HUDEP-2 (cell line): ENCODE data around the gene CADPS.

Source experiments
- DNase-seq, 76 experiments: peaks; one replicate each; lab custom pipeline; 2025; ENCODE audit not compliant: unreplicated experiment in 76 of 76; lab: John Stamatoyannopoulos, UW

Gene CADPS

DNA sequence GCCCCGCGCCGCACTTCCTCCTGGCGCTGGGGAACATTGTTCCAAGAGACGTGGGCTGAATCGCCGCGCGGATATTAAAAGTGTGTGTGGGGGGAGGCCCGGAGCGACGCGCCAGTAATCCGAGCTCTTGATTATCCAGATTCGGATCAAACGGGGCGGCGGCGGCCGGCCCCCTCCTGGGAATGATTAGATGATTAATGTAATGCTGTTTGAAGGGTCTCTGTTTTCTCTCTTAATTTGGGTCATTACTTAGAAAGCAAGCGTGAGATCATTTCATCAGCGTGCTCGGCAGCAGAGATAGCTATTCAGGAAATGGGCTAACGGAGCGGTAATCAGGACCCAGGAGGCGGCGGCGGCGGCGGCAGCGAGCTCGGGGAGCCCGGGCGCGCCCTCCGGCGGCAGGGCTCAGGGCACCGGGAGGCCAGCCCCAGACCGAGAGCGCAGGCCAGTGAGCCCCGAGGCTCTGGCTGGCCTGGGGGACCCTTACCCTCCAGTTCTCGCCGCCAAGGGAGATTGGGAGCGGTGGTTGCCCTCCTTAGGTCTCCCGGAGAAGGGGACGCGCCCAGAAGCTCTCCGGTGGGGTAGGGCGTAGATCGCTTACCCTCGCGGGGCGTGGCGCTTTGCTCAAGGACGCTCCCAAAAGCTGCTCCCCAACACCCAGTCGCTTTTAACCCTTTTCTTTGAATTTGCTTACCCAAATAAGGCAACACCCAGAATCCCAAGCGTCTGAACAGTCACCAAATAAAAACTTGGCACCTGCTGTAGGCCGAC, 506.3 kb downstream of the CADPS start:
- DNase-seq = peak in 6 of 76 experiments; percentile 1 to 11 (median 2)

- no peak for DNase-seq
Measured at GRCh38 chr3:62368290-62368704, 506.9 kb downstream of the CADPS start.

DNA sequence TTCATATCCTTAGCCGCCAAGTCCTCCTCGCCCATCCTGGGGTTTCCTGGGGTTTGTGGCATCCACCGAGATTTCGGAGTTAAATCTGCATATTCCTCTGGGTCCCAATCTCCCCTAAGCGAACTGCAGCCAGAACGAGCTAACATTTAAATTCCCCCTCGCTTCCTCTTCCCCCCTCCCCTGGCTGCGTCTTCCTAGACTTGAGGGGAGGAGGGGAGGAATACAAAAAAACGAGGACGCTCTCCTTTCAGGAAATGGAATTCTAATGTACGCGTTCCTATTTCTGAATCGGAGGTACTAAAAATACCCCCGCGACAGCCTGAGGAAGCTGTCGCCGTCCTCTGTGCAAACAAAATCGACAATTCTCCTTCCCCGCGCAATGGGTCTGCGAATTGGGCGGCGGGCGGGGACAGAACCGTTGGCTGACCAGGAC, 507.4 kb downstream of the CADPS start:
- DNase-seq = no peak

GRCh38 chr3:62366126-62366484, 509.1 kb downstream of the CADPS start:
- DNase-seq = no peak

DNA sequence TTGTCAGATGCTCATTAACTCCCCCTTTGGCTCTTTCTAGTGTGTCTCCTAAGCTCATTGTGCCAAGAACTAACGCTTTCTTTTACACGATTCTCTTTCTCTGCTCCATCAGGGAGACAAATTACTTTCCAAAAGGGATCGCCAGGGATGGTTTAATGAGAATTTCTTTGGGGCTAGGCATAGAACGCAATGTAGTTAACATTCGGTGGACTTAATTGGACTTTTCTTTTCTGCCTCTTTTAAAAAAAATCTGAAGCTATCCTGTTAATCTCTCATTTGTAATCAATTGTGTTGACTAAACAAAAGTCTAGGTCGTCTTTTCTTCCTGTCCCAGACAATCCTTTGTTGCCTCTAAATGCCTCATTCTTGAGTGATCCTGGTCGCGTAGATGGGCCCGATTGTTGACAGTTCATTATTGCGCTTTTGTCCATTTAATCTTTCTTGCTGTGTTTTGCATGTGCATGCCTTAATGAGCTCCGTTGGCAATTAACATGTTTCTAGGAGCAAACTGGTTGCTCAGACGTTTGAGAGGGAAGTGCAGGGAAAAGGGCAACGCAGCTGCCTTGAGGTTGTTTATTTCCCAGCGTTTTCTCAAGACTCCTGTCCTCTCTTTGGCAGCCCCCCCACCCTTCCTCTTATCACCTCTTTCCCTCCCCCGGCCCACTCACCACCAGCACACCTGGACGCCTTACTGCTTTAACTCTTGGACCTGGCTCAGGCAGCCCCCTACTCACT, 509.7 kb downstream of the CADPS start:
- no peak for DNase-seq

DNA sequence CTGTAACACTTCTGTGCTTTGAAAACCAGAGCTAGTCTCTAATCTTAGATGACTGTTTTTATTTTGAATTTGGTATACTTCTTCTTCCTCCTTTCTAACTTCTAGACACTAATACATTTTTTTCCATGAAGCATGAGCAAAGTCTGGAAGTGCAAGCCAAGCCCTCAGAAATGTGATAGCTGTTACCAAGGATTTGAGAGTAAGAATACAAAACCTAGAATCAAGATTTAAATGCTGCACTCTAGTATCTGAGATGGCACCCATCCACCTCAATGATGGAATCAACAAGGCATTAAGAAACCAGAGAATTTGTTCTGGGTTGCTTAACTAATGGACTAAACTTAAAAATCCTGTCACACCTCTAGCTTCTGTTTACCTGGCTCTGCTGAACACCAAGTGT, 511.0 kb downstream of the CADPS start:
- no peak for DNase-seq

DNA sequence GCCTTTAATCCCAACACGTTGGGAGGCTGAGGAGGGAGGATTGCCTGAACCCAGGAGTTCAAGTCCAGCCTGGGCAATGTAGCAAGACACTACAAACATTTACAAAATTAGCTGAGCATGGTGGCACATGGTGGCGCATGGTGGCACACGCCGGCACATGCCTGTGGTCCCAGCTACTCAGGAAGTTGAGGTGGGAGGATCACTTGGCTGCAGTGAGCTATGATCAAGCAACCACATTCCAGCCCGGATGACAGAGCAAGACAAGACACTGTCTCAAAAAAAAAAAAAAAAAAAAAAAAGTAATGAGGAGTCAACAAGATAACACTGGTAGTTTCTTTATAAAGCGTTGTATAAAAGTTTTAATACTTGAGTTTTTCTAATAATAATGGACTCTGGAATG, 511.9 kb downstream of the CADPS start:
- no peak for DNase-seq

GRCh38 chr3:62361824-62362223, 513.4 kb downstream of the CADPS start:
- DNase-seq = no peak

DNA sequence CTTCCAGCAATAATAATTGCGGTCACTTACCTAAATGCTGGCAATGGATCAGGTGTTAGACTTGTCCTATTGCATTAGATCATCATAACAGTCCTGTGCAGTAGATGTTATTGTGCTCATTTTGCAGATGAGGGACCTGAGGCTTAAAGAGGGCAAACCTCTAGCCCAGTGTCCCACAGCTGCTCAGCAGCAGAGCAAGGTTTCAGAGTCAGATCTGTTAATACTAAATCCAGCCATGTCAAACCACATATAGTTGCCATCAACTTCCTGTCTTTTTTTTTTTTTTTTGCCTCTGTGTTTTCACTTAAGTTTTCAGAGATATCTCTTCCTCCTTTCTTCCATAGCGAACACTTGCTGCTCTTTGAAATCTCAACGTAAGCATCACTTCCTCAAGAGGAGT, 514.0 kb downstream of the CADPS start:
- DNase-seq = no peak

GRCh38 chr3:62359531-62359930, 515.7 kb downstream of the CADPS start:
- DNase-seq = no peak

GRCh38 chr3:62356356-62356755, 518.9 kb downstream of the CADPS start:
- no peak for DNase-seq

- no peak for DNase-seq
Measured at GRCh38 chr3:62355703-62356102, 519.5 kb downstream of the CADPS start.
